Pancreas (tissue), 10 donors: ENCODE results near the gene TRMT1. TPM values are rescaled to one million over a fixed set of nuclear protein-coding genes. Genes with fewer than 3 reads are reported as not detected.
A peak's percentile ranks its signal among the peaks of the same experiment; 100 is the strongest.

Source experiments
- ATAC-seq, 4 donors: fragments of 200-7000 bp; cut with Tn5 transposase; one replicate each; pipeline versions ENCODE4 v1.8.0 to v1.9.1; 2020; ENCODE audit warnings: mild to moderate bottlenecking in 4 of 4, moderate library complexity in 4 of 4
- DNase-seq, 6 donors: peaks; one replicate each; pipeline ENCODE4 v3.0.0-alpha.2; 2020
- FAIRE-seq: peaks from 2 replicates; lab custom pipeline; 2012; peaks lifted over from hg19 to GRCh38; lab: Jason Lieb, UNC
- H3K27ac ChIP-seq, 4 donors: fragments of 200-600 bp; sonication (generic); 1 replicate in 3 of 4; 2 replicates in 1 of 4; pipeline versions ENCODE4 v1.5.0 to v1.8.0; 2020
- H3K27me3 ChIP-seq, 4 donors: fragments of 200-600 bp; one replicate each; pipeline ENCODE4 v1.8.0; 2021
- H3K36me3 ChIP-seq, 3 donors: fragments of 200-600 bp; sonication (generic) in 1 of 3; one replicate each; pipeline versions ENCODE4 v1.5.0 to v1.8.0; 2020 to 2021
- H3K4me1 ChIP-seq, 3 donors: fragments of 200-600 bp; one replicate each; pipeline ENCODE4 v1.8.0; 2021
- H3K4me3 ChIP-seq, 4 donors: fragments of 200-600 bp; sonication (generic) in 2 of 4; one replicate each; pipeline versions ENCODE4 v1.5.0 to v1.8.0; 2020 to 2021
- H3K9me3 ChIP-seq, 4 donors: fragments of 200-600 bp; one replicate each; pipeline ENCODE4 v1.8.0; 2021
- WGBS, 2 donors: extraction: QIAGEN DNeasy Blood & Tissue Kit; methylation state at CpG; one replicate each; pipeline ENCODE4 v1.1.7; 2013; 5-methylcytosine and 5-hydroxymethylcytosine counted together
- intact Hi-C, 3 donors: fragments of 100-400 bp; cut with DNase I; formaldehyde crosslinking; loops; one replicate each; pipeline versions ENCODE4 v1.11.1 to v1.14.2; 2022
- polyA plus RNA-seq, 2 donors: library from polyadenylated mRNA; stranded (reverse); fragments of 200-250 nt; gene quantifications; one replicate each; pipeline ENCODE4 v1.2.3, GENCODE V29; 2013
- total RNA-seq, 6 donors: library from RNA; stranded (reverse); fragmentation: NEBNext Ultra II Directional in 4 of 6; extraction: Animal tissue kit (Norgen Biotek cat#: 25700) in 4 of 6; gene quantifications; one replicate each; pipeline versions ENCODE4 v1.2.1 to v1.2.4, GENCODE V29; 2021 to 2023
- TF ChIP-seq, protein P1 (sequence below), 4 donors: fragments of 200-600 bp; sonication (generic) in 3 of 4; IDR thresholded peaks; one replicate each; pipeline versions ENCODE4 v1.5.0 to v1.8.0; 2021; ENCODE audit warnings: antibody characterized with exemption in 4 of 4
- donor health status: healthy with polysubstance abuse.
- donor health status: DM: no; HTN: no; CAD: no; lungs with moderate emphysema.
- donor health status: DM: no; HTN: no; CAD: no.
- donor health status: control.
- donor health status: control.
- donor health status: Bipolar disorder and iron deficiency.
- donor health status: DM: yes; HTN: yes; CAD: no.
- donor health status: DM: no; HTN: no; CAD: no.
- donor health status: DM: no; HTN: no; CAD: no.
- donor health status: DM: yes; HTN: yes; CAD: no.

Gene TRMT1
- total and polyA plus RNA-seq, 8 donors: 12.7 to 108 (median 22.1) TPM

DNA sequence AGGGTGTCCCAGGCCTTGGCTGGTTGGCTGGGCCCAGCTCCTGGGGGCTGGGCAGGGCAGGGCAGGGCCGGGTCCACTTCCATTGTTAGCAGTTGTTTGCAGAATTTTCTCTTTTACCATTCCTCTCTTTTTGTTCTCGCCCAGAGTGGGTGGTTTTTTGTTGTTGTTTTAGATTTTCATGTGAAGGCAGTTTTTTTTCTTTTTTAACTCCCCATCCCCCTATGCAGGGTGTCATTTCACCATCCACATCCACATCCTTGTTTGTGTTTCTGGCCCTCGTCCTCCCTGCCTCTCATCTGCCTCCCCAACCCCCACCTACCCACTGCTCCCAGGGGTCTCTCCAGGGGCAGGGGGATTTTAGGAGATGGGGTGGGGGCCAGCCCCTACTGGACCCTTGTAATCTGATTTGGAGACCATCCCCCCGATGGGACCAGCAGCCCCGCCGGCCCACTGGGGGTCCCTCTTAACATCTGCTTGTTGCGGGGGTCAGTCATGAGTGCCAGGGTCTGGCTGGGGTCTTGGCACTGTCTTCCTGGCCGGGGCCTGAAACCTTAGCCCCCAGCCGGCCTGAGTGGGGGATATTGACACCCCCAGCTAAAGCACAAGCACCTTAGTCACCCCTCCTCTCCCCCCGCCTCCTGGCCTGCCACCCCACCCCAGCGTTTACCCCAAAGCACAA lies 23.2 kb upstream of the TRMT1 start:
- FAIRE-seq (no peak), DNase-seq (peak in 2 of 6 donors; percentile 53 to 62), ATAC-seq (no peak)
- intact Hi-C loops: no loop called here
- Histone ChIP-seq H3K27ac (no peak overlapping the region), H3K4me3 (no peak overlapping the region), H3K27me3 (no peaks in the 10 kb centered on the region), H3K36me3 (peaks cover 0 to 38% (median 8%) of the 10 kb centered on the region in 3 donors), H3K9me3 (no peaks in the 10 kb centered on the region), H3K4me1 (no peaks in the 10 kb centered on the region)
- TF ChIP-seq, protein P1, sequence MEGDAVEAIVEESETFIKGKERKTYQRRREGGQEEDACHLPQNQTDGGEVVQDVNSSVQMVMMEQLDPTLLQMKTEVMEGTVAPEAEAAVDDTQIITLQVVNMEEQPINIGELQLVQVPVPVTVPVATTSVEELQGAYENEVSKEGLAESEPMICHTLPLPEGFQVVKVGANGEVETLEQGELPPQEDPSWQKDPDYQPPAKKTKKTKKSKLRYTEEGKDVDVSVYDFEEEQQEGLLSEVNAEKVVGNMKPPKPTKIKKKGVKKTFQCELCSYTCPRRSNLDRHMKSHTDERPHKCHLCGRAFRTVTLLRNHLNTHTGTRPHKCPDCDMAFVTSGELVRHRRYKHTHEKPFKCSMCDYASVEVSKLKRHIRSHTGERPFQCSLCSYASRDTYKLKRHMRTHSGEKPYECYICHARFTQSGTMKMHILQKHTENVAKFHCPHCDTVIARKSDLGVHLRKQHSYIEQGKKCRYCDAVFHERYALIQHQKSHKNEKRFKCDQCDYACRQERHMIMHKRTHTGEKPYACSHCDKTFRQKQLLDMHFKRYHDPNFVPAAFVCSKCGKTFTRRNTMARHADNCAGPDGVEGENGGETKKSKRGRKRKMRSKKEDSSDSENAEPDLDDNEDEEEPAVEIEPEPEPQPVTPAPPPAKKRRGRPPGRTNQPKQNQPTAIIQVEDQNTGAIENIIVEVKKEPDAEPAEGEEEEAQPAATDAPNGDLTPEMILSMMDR (IDR thresholded peaks at IDR 0.05): no peak
- WGBS, 2 donors: 76 to 79% methylated on average over 11 of the region's 11 CpGs

DNA sequence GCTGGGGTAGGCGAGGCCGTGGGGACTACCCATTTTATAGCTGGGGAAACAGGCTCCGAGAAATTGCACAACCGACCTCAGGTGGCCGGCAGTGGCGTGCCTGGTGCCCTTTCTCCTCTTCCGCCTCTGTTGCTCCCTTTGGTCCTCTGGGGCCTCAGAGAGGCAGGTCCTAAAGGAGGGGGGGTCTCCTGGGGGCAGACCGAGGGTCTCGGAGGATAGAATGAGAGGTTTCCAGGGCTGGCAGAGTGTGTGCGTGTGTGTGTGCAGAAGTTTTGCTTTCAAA lies 22.3 kb upstream of the TRMT1 start:
- ATAC-seq (no peak), DNase-seq (no peak), FAIRE-seq (no peak)
- 81 to 84% methylated on average over 10 of the region's 10 CpGs for WGBS, 2 donors
- Histone ChIP-seq H3K4me3 (no peak overlapping the region), H3K27me3 (no peaks in the 10 kb centered on the region), H3K9me3 (no peaks in the 10 kb centered on the region), H3K36me3 (peaks cover 0 to 38% (median 8%) of the 10 kb centered on the region in 3 donors), H3K4me1 (no peaks in the 10 kb centered on the region), H3K27ac (no peak overlapping the region)
- intact Hi-C loops: no loop called here
- TF ChIP-seq, protein P1 (IDR thresholded peaks at IDR 0.05): no peak

DNA sequence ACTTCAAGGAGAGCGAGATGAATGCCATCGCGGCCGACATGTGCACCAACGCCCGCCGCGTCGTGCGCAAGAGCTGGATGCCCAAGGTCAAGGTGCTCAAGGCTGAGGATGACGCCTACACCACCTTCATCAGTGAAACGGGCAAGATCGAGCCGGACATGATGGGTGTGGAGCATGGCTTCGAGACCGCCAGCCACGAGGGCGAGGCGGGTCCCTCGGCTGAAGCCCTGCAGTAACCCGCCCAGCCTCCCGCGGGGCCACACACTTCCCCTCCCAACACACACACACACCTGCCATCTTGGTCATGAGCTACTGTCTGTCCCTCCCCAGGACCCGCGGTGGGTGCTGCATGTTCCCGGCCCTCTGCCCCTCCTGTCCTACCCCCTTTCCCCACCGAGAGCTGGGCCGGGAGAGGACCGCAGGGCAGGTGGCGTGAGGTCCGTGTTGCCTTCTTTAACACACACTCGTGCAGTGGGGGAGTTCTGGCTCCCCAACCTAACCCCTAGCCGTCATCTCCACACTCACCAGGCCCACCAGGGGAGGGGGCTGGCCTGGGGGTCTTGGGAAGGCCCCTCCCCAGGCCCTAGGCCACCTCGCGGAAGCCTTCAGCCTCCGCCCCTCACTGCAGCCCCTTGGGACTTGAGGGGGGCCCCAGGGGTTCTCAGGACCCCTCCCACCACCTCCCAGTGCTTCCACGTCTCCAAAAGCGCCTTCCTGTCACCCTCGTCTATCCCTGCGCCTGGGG lies 21.8 kb upstream of the TRMT1 start:
- no peak for FAIRE-seq
- Histone ChIP-seq H3K27ac (no peak overlapping the region), H3K27me3 (no peaks in the 10 kb centered on the region), H3K36me3 (peaks cover 0 to 38% (median 8%) of the 10 kb centered on the region in 3 donors), H3K4me1 (no peaks in the 10 kb centered on the region), H3K4me3 (no peak overlapping the region), H3K9me3 (no peaks in the 10 kb centered on the region)
- DNase-seq: peak in 2 of 6 donors; percentile 15 to 64
- TF ChIP-seq, protein P1 (IDR thresholded peaks at IDR 0.05): no peak
- intact Hi-C loops: no loop called here
- no peak for ATAC-seq
- 89 to 93% methylated on average over 37 to 40 of the region's 40 CpGs for WGBS, 2 donors

DNA sequence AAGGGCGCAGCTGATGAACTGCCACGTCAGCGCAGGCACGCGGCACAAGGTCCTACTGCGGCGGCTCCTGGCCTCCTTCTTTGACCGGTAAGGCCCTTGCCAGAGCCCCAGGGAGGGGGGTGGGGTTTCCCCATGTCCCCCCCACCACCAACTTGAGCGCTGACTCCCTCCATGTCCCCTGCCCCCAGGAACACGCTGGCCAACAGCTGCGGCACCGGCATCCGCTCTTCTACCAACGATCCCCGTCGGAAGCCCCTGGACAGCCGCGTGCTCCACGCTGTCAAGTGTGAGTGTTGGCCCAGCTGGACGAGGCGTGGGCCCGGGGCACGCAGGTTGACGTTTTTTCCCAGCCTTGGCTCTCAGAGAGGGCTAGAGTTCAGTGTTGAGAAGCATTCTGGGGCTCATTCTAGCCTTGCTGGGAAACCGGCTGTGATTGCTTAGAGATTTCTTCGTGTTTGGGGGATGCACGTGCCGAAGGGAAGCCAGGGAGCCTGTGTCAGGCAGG lies 20.8 kb upstream of the TRMT1 start:
- Histone ChIP-seq H3K9me3 (no peaks in the 10 kb centered on the region), H3K27me3 (no peaks in the 10 kb centered on the region), H3K4me3 (no peak overlapping the region), H3K27ac (no peak overlapping the region), H3K36me3 (peaks cover 0 to 38% (median 8%) of the 10 kb centered on the region in 3 donors), H3K4me1 (no peaks in the 10 kb centered on the region)
- TF ChIP-seq, protein P1 (IDR thresholded peaks at IDR 0.05): no peak
- 92 to 93% methylated on average over 28 of the region's 28 CpGs for WGBS, 2 donors
- DNase-seq (peak in 1 of 6 donors; percentile 45), ATAC-seq (no peak), FAIRE-seq (no peak)
- intact Hi-C loops: no loop called here
